Esophagus muscularis mucosa (tissue), 4 donors: ENCODE measurements around the gene GNA12. TPM values are rescaled to one million over a fixed set of nuclear protein-coding genes. Genes with fewer than 3 reads are reported as not detected.

Source experiments
- DNase-seq: peaks from one replicate; pipeline ENCODE4 v3.0.0-alpha.2; 2017; ENCODE audit errors: extremely low spot score
- H3K27ac ChIP-seq, 4 donors: fragments of 200-600 bp; sonication (generic); replicated peaks in 1 of 4; 1 replicate in 3 of 4; 2 replicates in 1 of 4; pipeline ENCODE4 v1.5.1; 2016 to 2019; ENCODE audit warnings: mild to moderate bottlenecking in 1 of 4
- H3K27me3 ChIP-seq, 4 donors: fragments of 200-600 bp; sonication (generic); one replicate each; pipeline versions ENCODE4 v1.5.1 to v1.6.0; 2016 to 2019
- H3K36me3 ChIP-seq, 4 donors: fragments of 200-600 bp; sonication (generic); one replicate each; pipeline ENCODE4 v1.5.1; 2016 to 2019
- H3K4me1 ChIP-seq, 4 donors: fragments of 200-600 bp; sonication (generic); one replicate each; pipeline ENCODE4 v1.5.1; 2016 to 2019
- H3K4me3 ChIP-seq, 4 donors: fragments of 200-600 bp; sonication (generic); 1 replicate in 2 of 4; 2 replicates in 2 of 4; pipeline ENCODE4 v1.5.1; 2016 to 2019; ENCODE audit warnings: mild to moderate bottlenecking in 4 of 4, moderate library complexity in 1 of 4
- H3K9me3 ChIP-seq, 4 donors: fragments of 200-600 bp; sonication (generic); 1 replicate in 3 of 4; 2 replicates in 1 of 4; pipeline ENCODE4 v1.5.1; 2016 to 2019
- CTCF ChIP-seq, 3 experiments: fragments of 200-600 bp in 2 of 3; fragments of 450-650 bp in 1 of 3; sonication (generic) in 2 of 3; IDR thresholded peaks; one replicate each; pipeline ENCODE4 v1.5.1; 2017 to 2019; ENCODE audit warnings: antibody characterized with exemption in 3 of 3, mild to moderate bottlenecking in 2 of 3, moderate library complexity in 1 of 3
- EP300 ChIP-seq: sonication (generic); formaldehyde crosslinking; IDR thresholded peaks from one replicate; pipeline ENCODE4 v1.6.1; 2017; ENCODE audit warnings: antibody characterized with exemption
- POLR2A ChIP-seq: fragments of 450-650 bp; IDR thresholded peaks from one replicate; pipeline ENCODE4 v1.6.1; 2017; ENCODE audit warnings: antibody characterized with exemption, moderate library complexity, mild to moderate bottlenecking, low read depth
- POLR2AphosphoS5 ChIP-seq, 2 donors: sonication (generic); formaldehyde crosslinking; IDR thresholded peaks; one replicate each; pipeline ENCODE4 v1.6.1; 2017; ENCODE audit warnings: antibody characterized with exemption in 2 of 2
- WGBS: methylation state at CpG from one replicate; pipeline ENCODE4 v1.1.5; 2018; 5-methylcytosine and 5-hydroxymethylcytosine counted together
- intact Hi-C: fragments of 100-400 bp; cut with DNase I; formaldehyde crosslinking; loops from one replicate; pipeline ENCODE4 v1.15.1; 2023
- total RNA-seq, 4 donors: library from RNA; depleted of rRNA; stranded (reverse); fragments of >200 nt; gene quantifications; one replicate each; pipeline versions ENCODE4 v1.1.0 to v1.2.1, GENCODE V29; 2016

Gene GNA12
- total RNA-seq, 4 donors from 2014 or later = 25.3 to 61.8 (median 38.9) TPM

DNA sequence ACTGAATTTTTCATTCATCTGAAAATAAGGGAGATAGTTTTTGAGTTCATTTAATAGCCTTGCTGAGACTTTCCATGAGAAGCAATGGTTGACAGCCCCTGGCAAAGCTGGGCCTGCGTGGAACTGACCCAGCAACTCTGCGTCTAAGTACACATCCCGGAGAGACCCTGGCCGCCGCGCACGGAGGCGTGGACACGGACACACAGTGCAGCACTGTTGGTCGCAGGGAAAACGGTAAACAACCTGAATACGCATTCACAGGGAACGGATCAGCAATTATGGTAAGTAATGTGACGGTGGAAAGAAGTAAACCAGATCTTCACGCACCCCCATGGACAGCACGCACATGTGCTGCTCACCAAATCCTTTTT, 28.2 kb downstream of the GNA12 start:
- Histone ChIP-seq H3K36me3 (peaks cover 0 to 8% (median 0%) of the 10 kb centered on the region in 4 donors), H3K27me3 (no peaks in the 10 kb centered on the region), H3K4me1 (peaks cover 45 to 75% (median 60%) of the 10 kb centered on the region in 4 donors), H3K9me3 (no peaks in the 10 kb centered on the region), H3K4me3 (no peak overlapping the region), H3K27ac (no peak overlapping the region)
- intact Hi-C loops = no loop called here
- no peak for DNase-seq
- 87% methylated on average over 15 of the region's 16 CpGs for WGBS
- TF ChIP-seq EP300 (no peak), CTCF (IDR thresholded peaks at IDR 0.05) (no peak)

DNA sequence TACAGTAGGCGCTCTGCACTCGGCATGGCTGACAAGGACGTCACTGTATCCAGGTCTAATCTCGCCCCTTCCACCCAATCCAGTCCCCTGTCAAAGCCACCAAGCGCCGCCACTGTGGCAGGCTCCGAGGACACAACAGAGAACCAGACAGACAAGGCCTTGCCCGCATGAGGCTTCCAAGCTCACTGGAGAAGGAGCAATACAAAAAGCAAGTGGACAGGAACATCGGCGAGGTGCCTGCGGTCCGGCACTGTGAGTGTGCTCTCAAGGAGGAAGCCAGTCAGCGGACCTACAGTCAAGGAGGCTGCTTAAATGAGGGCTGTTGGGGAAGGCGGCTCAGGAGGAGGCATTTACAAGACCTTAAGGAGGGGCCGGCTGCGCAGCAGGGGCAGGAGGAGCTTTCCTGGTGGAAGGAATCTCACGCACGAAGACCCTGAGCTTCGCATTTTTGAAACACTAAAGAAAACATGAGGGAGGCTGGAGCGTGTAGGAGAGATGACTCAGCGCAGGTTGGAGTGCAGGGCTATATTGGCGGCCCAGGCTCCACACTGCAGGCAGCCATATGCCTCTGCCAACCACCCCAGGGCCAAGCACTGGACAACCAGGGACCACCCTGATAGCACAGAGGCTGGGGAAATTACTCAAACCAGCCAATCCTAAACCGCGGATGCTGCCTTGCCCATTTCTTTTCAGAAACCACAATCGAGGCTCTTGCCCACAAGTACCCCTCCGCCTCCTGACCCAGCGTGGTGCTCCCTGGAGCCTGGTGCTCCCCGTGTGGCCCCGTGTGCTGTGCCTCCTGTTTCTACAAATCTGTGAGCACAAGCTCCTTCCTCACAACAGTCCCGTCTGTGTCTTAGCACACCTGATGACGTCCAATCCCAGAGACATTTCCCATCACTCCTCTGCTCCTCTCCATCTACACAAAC, 28.9 kb downstream of the GNA12 start:
- 96% methylated on average over 31 of the region's 31 CpGs for WGBS
- Histone ChIP-seq H3K4me1 (peaks cover 45 to 69% (median 60%) of the 10 kb centered on the region in 4 donors), H3K27me3 (no peaks in the 10 kb centered on the region), H3K27ac (no peak overlapping the region), H3K4me3 (no peak overlapping the region), H3K9me3 (no peaks in the 10 kb centered on the region), H3K36me3 (peaks cover 0 to 8% (median 0%) of the 10 kb centered on the region in 4 donors)
- intact Hi-C loops = no loop called here
- TF ChIP-seq POLR2A (no peak), EP300 (no peak), POLR2AphosphoS5 (IDR thresholded peaks at IDR 0.05) (no peak), CTCF (IDR thresholded peaks at IDR 0.05) (no peak)
- DNase-seq = no peak

DNA sequence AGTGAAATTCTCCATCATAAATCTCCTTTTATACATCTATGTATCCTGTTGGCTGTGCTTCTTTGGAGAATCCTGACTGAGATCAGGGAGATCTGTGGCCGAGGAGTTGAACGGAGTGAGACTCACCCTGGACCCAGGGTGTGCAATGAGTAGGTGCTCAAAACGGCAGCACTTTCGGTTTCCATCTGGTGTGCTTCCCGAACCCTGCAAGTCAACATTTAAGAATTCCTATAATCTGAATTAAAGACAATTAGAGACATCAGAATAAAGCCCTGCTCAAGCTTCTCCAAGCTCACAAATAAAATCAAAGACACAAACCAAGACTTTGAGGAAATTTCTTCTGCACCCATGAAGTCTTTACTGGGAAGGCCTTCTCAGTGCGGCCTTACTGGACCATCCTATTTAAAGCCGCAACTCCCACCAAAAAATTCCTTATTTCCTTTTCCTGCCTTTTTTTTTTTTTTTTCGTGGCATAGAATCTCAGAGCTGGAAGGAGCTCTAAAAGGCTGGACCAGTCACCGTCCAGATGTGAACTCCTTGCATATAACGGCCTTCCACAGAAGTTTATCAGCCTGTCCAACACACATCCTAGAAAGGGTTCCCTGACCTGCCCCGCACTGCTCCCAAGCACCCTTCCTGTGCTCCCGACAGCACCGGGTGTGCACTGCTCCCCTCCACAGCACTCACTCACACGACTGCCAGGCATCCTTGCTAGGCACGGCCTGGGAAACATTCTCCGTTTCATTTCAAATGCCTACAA, 29.7 kb downstream of the GNA12 start:
- H3K4me1 ChIP-seq = peaks cover 43 to 61% (median 53%) of the 10 kb centered on the region in 4 donors
- 87% methylated on average over 16 of the region's 16 CpGs for WGBS
- no peak overlapping the region for H3K27ac ChIP-seq
- no peak for DNase-seq
- TF ChIP-seq POLR2AphosphoS5 (IDR thresholded peaks at IDR 0.05) (no peak), EP300 (no peak), CTCF (IDR thresholded peaks at IDR 0.05) (no peak), POLR2A (no peak)
- no peak overlapping the region for H3K4me3 ChIP-seq
- H3K36me3 ChIP-seq = peaks cover 0 to 8% (median 0%) of the 10 kb centered on the region in 4 donors
- H3K9me3 ChIP-seq = no peaks in the 10 kb centered on the region
- no peaks in the 10 kb centered on the region for H3K27me3 ChIP-seq
- intact Hi-C loops = no loop called here

DNA sequence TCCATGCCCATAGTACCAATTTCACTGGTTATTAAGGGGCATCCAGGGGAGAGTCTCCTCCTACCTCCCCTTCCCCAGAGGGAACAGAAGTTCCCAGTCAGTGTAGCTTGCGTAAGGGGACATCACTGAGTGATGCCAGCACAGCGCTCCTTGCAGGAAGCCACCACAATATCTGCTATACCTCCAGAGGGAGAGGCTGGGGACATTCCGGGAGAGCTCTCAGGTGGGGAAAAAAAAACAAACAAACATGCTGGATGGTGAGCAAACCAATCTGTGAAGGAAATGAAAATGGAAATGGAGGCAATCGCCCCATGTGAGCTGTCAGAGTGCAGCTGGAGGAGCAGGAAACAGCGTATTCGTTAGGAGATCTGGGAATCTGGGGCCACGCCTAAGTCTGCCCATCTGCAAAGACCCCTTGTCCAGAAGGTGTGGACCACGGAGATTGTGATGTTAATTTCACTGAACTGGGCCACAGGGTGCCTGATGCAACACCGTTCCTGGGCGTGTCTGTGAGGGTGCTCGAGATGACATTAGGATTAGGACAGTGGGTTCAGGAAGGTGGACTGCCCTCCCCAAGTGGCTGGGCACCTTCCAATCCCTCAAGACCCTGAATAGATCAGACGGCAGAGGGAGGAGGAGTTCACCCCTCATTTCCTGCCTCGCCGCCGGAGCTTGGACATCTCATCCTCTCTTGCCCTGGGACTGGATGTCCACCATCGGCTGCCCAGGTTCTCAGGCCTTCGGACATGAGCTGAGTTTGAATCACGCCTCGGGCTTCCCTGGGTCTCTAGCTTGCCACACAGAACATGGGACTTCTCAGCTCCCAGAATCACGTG, 30.5 kb downstream of the GNA12 start:
- H3K9me3 ChIP-seq = no peaks in the 10 kb centered on the region
- H3K27ac ChIP-seq = no peak overlapping the region
- 89% methylated on average over 20 of the region's 20 CpGs for WGBS
- H3K4me3 ChIP-seq = no peak overlapping the region
- peaks cover 35 to 53% (median 46%) of the 10 kb centered on the region in 4 donors for H3K4me1 ChIP-seq
- peaks cover 0 to 8% (median 0%) of the 10 kb centered on the region in 4 donors for H3K36me3 ChIP-seq
- intact Hi-C loops = no loop called here
- no peaks in the 10 kb centered on the region for H3K27me3 ChIP-seq
- TF ChIP-seq CTCF (IDR thresholded peaks at IDR 0.05) (no peak), POLR2A (no peak), EP300 (no peak), POLR2AphosphoS5 (IDR thresholded peaks at IDR 0.05) (no peak)
- no peak for DNase-seq
